NCI-H82 treated with DMSO at 0.1 percent for 48 hours (cell line): ENCODE measurements around the gene SMARCD1.
"Not testable (repeated sequence)": the region's sequence is repeated elsewhere in the genome, so short reads cannot be mapped to it uniquely, and the experiment has no call there.

Source experiments
- DNase-seq: peaks from one replicate; lab custom pipeline; 2025; ENCODE audit not compliant: unreplicated experiment; lab: John Stamatoyannopoulos, UW

SMARCD1 gene

GRCh38 chr12:50129290-50129689 lies 44.1 kb downstream of the SMARCD1 start:
- no peak for DNase-seq

GRCh38 chr12:50132505-50133135 lies 47.5 kb downstream of the SMARCD1 start:
- DNase-seq = peak; percentile 40

GRCh38 chr12:50142993-50143392 lies 57.9 kb downstream of the SMARCD1 start:
- DNase-seq = no peak

GRCh38 chr12:50145439-50145838 lies 60.3 kb downstream of the SMARCD1 start:
- no peak for DNase-seq

GRCh38 chr12:50147281-50147680 lies 62.1 kb downstream of the SMARCD1 start:
- DNase-seq = no peak

- DNase-seq = not testable (repeated sequence)
These were observed 62.9 kb downstream of the SMARCD1 start for GRCh38 chr12:50148011-50148410.

- DNase-seq = no peak
These were observed 64.2 kb downstream of the SMARCD1 start for GRCh38 chr12:50149311-50149710.
